Activated gamma-delta T cell treated with Interleukin-2 at 50 U/mL for 16 hours (primary cell): ENCODE measurements around the gene CLGN.
A peak's percentile ranks its signal among the peaks of the same experiment; 100 is the strongest.
"Not testable (repeated sequence)": the region's sequence is repeated elsewhere in the genome, so short reads cannot be mapped to it uniquely, and the experiment has no call there.

Experiments used
- DNase-seq: peaks from one replicate; pipeline ENCODE4 v3.0.0-alpha.2; 2020

The CLGN gene

GRCh38 chr4:140427106-140427918 is at the start of gene CLGN:
TSS of gene CLGN (minus strand) at chr4:140427648. CDS start at chr4:140413078, 14,570 bp downstream.
- peak; percentile 26 for DNase-seq

GRCh38 chr4:140472156-140472555 is 44.7 kb upstream of the CLGN start:
- DNase-seq: no peak

GRCh38 chr4:140469791-140470733 is 42.6 kb upstream of the CLGN start:
- no peak for DNase-seq

GRCh38 chr4:140466146-140466545 is 38.7 kb upstream of the CLGN start:
- no peak for DNase-seq

- no peak for DNase-seq
These were observed 36.2 kb upstream of the CLGN start for GRCh38 chr4:140463614-140464013.

GRCh38 chr4:140463182-140463581 is 35.7 kb upstream of the CLGN start:
- DNase-seq: no peak

GRCh38 chr4:140450352-140450751 is 22.9 kb upstream of the CLGN start:
- no peak for DNase-seq

- no peak for DNase-seq
These were observed 21.4 kb upstream of the CLGN start for GRCh38 chr4:140448830-140449229.

- no peak for DNase-seq
These were observed 20.7 kb upstream of the CLGN start for GRCh38 chr4:140448162-140448561.

- not testable (repeated sequence) for DNase-seq
These were observed 16.9 kb upstream of the CLGN start for GRCh38 chr4:140444347-140444746.

GRCh38 chr4:140439644-140440142 is 12.2 kb upstream of the CLGN start:
- no peak for DNase-seq

- no peak for DNase-seq
These were observed 547 bp upstream of the CLGN start for GRCh38 chr4:140427919-140428471.

- no peak for DNase-seq
These were observed 790 bp downstream of the CLGN start for GRCh38 chr4:140426610-140427105.

- no peak for DNase-seq
These were observed 4.3 kb downstream of the CLGN start for GRCh38 chr4:140423106-140423505.

GRCh38 chr4:140413130-140413969 is 14.1 kb downstream of the CLGN start:
- DNase-seq: not testable (repeated sequence)

- DNase-seq: no peak
These were observed 18.5 kb downstream of the CLGN start for GRCh38 chr4:140408974-140409373.

GRCh38 chr4:140406292-140406691 is 21.2 kb downstream of the CLGN start:
- no peak for DNase-seq

GRCh38 chr4:140400111-140400510 is 27.3 kb downstream of the CLGN start:
- DNase-seq: no peak

- DNase-seq: no peak
These were observed 31.8 kb downstream of the CLGN start for GRCh38 chr4:140395668-140396067.

- no peak for DNase-seq
These were observed 39.4 kb downstream of the CLGN start for GRCh38 chr4:140388015-140388414.

- DNase-seq: no peak
These were observed 44.7 kb downstream of the CLGN start for GRCh38 chr4:140382732-140383131.

- no peak for DNase-seq
These were observed 53.3 kb downstream of the CLGN start for GRCh38 chr4:140374130-140374477.
